HG02884 (cell line): ENCODE results near the gene CEBPG.

Source experiments
- ATAC-seq: cut with Tn5 transposase; IDR thresholded peaks from one replicate; pipeline ENCODE4 v1.9.1; 2021; ENCODE audit warnings: mild to moderate bottlenecking, moderate library complexity; ENCODE audit not compliant: unreplicated experiment

The CEBPG gene

DNA sequence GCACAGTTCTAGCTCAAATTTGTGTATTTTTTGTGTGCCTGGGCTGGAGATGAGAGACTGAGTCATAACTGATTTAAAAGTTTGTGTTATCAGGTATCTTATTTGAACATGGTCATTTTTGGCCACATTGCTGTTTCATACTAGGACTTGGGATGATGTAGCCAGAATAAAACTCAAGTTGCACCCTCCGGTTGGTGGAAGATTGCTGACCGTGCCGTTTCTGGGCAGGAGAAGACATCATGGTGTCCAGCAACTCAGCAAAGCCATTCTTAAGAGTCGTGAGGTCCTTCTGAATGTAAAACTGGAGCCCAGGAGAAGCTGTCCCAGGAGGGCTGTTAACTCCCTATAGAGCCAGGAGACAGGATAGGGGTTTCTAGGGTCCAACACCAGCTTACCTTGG lies 7.6 kb downstream of the CEBPG start:
- ATAC-seq: no peak

GRCh38 chr19:33382006-33382405 lies 8.5 kb downstream of the CEBPG start:
- no peak for ATAC-seq

GRCh38 chr19:33382982-33383381 lies 9.5 kb downstream of the CEBPG start:
- no peak for ATAC-seq

GRCh38 chr19:33383720-33384292 lies 10.3 kb downstream of the CEBPG start:
- no peak for ATAC-seq

DNA sequence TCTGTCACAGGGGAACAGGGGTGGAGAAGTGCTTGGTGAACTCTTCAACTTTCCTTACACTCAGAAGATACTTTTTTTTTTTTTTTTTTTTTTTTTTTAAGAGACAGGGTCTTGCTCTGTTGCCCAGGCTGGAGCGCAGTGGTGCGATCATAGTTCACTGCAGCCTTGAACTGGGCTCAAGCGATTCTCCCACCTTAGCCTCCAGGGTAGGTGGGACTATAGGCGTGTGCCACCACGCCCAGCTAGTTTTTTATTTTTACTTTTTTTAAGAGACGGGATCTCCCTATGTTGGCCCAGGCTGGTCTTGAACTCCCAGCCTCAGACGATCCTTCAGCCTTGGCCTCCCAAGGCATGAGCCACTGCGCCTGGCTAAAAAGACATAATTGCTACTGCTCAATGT lies 11.5 kb downstream of the CEBPG start:
- no peak for ATAC-seq

DNA sequence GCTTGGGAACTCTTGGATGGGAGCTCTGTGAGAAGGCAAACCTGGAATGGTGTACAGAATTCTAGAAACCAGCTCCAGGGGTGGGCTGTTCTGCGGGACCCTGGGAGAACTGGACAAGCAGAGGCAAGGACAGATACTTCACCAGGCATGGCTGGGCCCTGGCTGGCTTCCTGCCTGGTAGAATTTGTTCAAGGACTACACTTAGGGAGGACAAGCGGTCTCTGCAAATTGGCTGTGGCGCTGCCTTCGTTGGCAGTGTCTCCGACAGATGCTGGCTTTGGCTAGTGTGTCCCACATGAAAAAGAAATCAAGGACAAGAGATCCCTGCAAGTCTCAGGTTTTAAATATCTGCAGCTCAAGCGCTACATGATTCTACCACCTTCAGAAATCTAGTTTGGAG lies 12.4 kb downstream of the CEBPG start:
- ATAC-seq: no peak

GRCh38 chr19:33386361-33386858 lies 12.9 kb downstream of the CEBPG start:
- no peak for ATAC-seq

DNA sequence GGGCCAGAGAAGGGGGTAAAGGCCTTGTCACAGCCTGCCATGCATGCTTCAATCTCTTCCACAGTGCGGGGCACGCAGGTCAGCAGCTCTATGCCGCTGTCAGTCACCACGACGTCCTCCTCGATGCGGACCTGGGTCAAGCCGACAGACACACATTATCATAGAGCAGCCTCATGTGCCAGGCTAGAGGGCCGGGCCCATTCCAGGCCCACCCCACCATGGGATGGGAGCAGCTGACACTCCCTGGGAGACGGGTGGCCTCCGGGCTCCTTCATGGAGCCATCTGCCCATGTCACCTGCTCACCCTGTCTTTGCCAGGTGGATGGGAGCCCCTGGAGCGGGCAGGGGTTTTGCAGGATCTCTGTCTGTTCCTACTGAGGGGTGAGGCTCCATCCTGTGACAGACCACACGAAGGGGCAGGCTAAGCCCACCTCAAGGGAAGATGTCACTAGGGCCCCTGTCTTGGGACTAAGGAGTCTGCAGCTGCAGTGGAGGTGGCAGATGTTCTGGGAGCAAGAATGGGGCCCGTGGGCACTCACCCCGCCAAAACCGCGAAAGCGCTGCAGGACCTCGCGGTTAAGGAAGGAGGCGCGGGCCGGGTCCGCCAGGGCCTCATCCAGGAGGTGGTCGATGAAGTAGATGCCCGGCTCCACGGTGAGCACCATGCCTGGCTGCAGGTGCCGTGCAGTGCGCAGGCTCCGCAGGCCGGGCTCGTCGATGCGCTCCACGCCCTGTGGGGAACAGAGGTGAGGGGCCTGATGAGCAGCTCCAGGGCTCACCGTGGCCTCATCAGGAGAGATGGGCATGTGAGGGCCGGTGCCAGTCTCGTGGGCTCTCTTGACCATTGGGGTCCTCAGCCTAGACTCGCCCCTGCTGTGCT lies 14.1 kb downstream of the CEBPG start:
- no peak for ATAC-seq

- no peak for ATAC-seq
These were observed 14.8 kb downstream of the CEBPG start for GRCh38 chr19:33388231-33388724.

- ATAC-seq: no peak
These were observed 15.4 kb downstream of the CEBPG start for GRCh38 chr19:33388725-33389420.

DNA sequence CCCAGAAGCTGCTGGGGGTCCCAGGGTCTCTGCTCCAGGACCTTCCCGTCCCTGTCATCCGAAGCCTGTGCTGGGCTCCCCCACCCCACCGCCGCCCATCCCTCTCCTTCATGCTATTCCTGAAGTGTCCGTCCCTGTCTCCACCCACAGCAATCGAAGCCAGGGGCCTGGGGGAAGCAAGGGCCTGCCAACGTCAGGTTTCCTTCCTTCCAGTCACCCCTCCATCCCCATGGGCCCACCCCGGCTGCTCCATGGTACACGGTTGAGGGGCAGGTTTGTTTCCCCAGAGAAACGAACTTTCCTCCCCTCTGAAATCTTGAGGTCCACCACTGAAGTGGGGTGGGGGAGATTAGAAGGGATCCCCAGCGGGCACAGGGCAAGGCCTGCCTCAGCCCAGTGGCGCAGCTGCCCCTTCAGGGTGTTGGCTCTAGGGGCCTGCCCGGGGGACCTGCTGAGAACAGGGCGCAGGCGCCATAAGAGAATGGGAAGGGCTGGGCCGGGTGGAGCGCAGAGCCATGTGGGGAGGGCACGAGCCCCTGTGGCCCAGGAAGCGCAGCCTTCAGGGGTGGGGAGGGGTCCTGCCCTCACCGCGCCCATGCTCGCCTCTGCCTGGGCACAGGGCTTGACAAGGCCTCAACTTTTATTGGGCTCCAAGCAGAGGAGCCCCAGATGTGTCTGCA lies 16.1 kb downstream of the CEBPG start:
- no peak for ATAC-seq

GRCh38 chr19:33390101-33390907 lies 16.8 kb downstream of the CEBPG start:
- ATAC-seq: no peak

DNA sequence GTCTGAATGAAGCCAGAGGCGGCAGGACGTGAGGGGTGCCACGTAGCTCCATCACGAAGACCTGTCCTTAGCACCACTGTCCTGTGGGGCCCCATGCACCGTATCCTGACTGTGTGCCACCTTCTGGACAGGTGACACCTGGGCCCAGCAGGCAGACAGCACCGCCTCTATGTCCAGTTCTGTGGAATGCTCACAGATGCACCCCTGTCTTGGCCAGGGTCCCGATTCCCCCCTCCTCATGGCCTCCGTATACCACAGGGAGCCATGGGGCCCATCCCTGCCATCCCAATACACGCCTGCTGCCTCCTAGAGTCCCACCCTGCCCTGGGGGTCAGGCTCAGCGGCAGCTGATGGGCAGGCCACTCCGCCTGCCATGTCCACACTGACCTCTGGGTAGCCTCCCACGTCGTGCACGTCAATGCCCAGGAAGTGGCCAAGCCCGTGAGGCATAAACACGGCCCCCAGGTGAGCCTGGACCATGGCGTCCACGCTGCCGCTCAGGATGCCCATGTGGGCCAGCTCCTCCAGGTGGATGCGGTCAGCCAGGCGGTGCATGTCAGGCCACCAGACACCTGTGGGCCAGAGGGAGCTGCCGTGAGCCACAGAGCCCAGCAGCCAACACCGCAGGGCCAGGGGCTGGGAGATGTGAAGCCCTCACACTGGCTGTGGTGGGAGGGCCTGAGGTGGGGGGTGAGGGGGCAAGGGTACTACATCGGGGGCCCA lies 17.6 kb downstream of the CEBPG start:
- no peak for ATAC-seq

GRCh38 chr19:33391631-33392249 lies 18.2 kb downstream of the CEBPG start:
- ATAC-seq: no peak

- no peak for ATAC-seq
These were observed 19.1 kb downstream of the CEBPG start for GRCh38 chr19:33392341-33393285.

- no peak for ATAC-seq
These were observed 19.9 kb downstream of the CEBPG start for GRCh38 chr19:33393286-33394005.

GRCh38 chr19:33394006-33394722 lies 20.7 kb downstream of the CEBPG start:
- ATAC-seq: no peak
